DMS153 treated with DMSO at 0.1 percent for 48 hours (cell line): ENCODE measurements around the gene PRRX2.
"Not testable (repeated sequence)": the region's sequence is repeated elsewhere in the genome, so short reads cannot be mapped to it uniquely, and the experiment has no call there.

Experiments used
- DNase-seq: peaks from one replicate; lab custom pipeline; 2025; ENCODE audit not compliant: unreplicated experiment; lab: John Stamatoyannopoulos, UW

Gene PRRX2

DNA sequence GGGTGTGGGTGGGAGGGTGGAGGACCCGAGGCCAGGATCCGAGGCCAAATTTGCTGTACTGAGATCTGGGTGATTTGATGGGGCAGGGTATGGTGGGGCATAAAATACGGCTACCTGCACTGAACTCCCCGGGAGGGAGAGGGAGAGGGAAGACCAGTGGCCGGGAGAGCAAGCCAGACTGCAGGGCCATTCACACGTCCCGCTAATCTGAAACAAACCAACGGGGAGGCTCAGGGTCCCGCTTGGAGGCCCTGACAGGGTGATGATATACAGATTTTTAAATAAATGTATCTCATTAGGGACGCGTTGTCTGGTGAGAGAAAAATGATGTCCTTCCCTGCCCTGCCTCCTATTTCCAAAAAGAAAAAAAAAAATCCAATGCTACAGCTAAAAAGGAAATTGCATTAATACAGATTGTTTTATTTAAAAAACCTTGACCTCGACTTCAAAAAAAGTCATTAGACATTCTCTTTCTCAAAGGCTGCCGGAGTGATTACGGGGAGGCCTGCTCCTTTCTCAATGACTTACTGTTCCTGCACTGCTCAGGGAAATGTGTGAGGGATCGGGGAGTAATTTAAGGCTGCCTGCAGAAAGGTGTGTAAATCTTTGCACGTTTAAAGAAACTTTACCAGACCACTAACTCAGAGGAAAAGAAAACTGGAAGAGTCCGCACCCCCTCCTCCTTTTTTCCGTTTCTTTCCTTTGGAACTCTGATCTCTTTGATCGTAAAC, 11.5 kb upstream of the PRRX2 start:
- no peak for DNase-seq

DNA sequence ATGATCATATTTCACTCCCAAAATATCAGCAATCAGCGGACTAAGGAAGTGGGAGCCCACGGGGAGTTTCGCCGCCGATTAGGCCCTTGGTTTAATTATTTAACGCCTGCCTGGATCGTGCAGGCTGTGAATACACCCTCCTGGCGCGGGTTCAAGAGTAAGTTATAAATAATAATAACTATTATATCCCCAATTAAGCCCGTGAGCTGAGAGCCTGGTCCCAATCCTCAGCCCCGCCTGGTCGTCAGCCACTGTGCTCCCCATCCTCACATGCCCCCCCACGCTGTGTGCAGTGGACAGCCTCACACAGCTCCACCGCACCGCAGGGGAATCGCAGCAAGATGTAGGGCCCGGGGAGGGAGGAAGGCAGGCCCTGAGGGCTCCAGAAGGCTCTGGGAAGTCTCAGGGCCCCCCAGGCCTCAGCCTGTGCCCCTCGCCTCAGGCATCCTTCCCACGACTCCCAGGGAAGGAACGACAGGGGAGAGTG, 10.8 kb upstream of the PRRX2 start:
- DNase-seq: no peak

DNA sequence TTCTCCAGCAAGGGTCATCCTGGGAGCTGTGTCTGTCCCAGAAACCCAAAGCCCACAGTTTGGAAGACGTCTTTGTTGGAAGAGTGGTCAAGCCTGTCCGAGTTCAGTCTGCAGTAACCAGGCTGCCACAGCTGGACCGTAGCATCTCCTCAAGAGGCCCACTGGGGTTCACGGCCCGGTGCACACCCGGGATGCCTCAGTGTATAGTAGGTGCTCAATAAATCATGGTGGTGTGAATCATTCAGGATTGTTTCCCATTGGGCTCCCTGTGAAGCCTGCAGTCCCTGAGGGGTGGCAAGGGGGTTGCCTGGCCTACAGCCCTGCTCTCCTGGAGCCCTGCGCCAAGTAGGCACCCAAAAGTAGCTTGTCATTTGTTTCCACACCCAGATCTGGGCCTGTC, 10.3 kb upstream of the PRRX2 start:
- no peak for DNase-seq

DNA sequence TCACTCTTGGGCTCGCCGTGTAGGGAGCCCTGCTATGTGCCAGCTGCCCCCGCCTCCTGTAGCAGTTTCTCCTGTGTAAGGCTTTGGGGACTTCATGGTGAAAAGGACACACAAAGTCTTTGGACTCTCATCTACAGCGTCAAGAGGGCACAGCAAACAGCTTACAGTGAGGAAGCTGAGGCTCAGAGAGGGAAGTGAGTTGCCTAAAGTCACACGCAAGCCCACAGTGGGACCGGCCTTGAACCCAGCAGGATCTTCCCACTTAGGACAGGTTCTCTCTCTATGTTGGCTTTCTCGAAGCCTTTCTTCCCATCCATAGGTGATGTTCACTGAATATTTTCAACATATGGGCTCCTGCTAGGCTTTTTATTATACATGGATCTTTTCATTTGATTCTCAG, 9.8 kb upstream of the PRRX2 start:
- DNase-seq: no peak

GRCh38 chr9:129656795-129657390, 8.6 kb upstream of the PRRX2 start:
- no peak for DNase-seq

DNA sequence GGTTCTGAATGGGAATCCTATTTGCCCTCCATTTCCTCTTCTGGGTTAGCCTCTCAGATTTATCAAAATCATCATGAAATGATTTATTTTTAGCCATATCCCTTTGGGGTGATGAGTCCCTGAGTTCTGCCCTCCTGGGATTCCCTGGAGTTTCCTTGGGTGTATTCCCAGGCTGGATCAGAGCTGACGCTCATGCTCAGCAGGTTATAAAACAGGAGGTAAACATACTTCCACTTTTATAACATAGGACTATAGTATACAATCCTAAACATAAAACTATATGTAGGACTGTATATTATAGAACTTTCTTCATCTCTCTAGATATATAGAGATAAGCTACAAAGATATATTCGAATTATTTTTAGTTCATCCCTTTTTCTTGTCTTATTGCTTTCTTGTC, 4.4 kb upstream of the PRRX2 start:
- DNase-seq: no peak

- not testable (repeated sequence) for DNase-seq
Observed at GRCh38 chr9:129662239-129662638, 3.2 kb upstream of the PRRX2 start.

- no peak for DNase-seq
Observed at GRCh38 chr9:129664746-129665388, 580 bp upstream of the PRRX2 start.

DNA sequence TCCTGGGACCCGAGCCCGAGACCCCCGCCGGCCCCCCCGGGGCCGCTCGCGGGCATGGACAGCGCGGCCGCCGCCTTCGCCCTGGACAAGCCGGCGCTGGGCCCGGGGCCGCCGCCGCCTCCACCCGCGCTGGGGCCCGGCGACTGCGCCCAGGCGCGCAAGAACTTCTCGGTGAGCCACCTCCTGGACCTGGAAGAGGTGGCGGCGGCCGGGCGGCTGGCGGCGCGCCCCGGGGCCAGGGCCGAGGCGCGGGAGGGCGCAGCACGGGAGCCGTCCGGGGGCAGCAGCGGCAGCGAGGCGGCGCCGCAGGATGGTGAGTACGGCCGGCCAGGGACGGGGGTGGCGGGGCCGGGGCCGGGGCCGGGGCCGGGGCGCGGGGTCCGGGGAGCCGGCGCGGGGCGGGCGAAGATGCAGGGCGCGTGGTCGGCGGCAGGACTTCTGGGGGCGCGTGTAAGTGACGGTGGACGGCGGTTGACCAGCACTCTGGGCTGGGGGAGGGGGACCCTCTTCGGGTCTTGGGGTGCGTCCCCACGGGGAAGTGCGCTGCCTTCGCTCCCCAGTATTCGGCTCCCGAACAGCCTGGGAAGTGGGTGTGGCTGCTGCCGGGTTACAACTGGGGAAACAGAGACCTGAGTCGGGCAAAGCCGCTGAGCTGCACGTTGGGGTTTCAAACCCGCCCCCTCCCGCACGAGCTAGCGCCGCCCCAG, 520 bp downstream of the PRRX2 start:
- no peak for DNase-seq

DNA sequence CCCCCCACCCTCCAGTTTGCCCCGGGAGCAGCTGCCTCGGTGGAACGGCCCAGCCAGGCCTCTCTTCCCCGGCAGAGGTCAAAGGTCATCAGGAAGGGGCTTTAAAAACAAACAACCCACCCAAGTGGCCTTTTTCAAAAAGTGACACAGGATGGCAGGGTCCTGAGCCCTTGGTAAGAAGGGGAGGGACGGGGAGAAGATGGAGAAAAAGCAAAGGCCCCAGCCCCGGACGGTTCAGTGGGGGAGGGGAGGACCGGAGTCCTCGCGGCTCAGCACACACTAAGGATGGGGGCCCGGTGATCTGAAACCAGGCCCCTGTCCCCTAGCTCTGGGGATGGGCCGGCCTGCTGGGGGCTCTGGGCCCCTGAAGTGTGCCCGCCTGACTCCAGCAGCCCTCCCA, 1.1 kb downstream of the PRRX2 start:
- DNase-seq: no peak

DNA sequence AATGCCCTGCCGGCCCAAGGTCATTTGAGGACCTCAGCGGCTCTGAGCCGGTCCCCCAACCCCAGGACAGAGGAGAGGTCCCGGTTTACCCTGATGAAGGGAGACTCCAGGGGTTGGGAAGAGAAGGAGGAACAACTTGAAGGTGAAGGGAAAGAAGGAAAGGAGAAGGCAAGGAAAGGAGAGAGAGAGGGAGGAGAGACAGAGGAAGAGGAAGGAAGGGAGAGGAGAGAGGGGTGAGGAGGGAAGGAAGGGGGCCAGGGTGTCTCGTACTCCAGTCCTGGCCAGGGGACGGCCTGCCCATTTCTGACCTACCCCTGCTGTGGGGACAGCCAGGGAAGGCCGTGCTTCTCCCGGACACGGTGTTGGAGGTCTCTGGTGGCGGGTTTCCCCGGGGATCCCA, 1.9 kb downstream of the PRRX2 start:
- DNase-seq: no peak

- no peak for DNase-seq
Observed at GRCh38 chr9:129667850-129668249, 2.4 kb downstream of the PRRX2 start.

DNA sequence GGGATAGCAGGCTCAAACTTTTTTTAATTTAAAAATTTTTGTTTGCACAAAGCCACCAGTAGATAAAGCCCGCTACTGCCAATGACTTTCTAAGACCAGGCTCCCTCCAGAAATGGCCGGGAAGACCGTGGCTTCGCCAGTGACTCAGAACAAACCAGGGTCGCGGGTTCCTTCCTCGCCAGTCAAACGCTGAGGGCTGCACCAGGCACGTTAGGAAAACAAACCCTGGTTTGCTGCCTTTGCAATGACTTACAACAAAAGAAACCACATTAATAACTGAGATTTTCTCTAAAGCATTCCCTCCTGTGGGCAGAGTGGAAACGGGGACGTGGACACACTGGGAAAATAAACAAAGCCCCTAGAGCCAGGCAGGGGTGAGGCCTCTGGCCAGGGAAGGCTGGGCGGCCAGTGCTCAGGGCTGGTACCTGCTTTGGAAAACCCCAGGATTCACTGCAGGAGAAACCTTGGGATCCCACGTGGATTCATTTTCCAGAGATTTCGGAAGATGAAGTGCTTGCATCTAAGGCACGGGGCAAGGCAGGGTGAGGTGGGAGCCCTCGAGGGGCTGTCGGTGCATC, 3.8 kb downstream of the PRRX2 start:
- DNase-seq: no peak

- no peak for DNase-seq
Observed at GRCh38 chr9:129669946-129670345, 4.5 kb downstream of the PRRX2 start.

GRCh38 chr9:129671065-129671464, 5.6 kb downstream of the PRRX2 start:
- DNase-seq: no peak

DNA sequence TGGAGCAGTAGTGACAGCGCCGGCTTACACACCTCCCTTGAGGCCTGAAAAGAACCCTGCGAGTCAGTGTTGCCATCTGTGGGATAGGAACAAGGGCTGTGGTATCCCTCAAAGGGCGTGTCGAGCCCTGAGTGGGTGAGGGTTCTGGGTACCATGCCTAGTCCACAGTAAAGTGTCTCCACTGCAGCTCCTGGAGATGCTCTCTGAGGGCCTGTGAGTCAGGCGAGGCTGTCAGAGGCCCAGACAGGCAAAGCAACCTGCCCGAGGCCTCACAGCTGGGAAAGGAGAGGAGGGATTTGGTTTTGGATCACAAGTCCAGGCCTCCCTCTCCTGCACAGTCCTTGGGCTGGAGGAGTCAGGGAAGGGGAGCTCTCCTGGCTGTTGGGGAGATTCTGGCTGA, 6.1 kb downstream of the PRRX2 start:
- DNase-seq: no peak

GRCh38 chr9:129672702-129673101, 7.3 kb downstream of the PRRX2 start:
- no peak for DNase-seq

GRCh38 chr9:129673602-129674001, 8.2 kb downstream of the PRRX2 start:
- DNase-seq: no peak

DNA sequence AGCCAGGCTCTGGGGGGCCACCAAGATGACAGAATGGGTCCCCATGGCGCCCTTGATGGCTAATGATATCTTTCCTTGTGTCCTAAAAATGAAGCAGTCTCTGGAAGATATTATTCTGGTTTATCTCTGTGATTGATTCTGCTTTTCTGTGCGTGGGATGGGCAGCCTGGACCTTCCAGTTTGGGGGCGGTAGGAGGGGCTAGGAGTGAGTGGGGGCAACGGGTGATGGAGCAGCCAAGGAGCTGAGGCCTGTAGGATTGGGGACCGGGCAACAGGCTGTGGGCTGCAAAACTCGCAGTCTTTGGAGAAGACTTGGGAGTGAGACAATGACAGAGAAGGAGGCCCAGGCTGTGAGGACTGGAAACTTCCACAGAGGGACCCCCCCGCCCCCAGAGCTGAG, 8.8 kb downstream of the PRRX2 start:
- DNase-seq: no peak

GRCh38 chr9:129675620-129676019, 10.2 kb downstream of the PRRX2 start:
- DNase-seq: no peak

GRCh38 chr9:129676287-129676686, 10.8 kb downstream of the PRRX2 start:
- no peak for DNase-seq
